MCF 10A (cell line): ENCODE data around the gene SVBP. TPM values are rescaled to one million over a fixed set of nuclear protein-coding genes. Genes with fewer than 3 reads are reported as not detected.

ENCODE experiments used
- BruUV-seq: library from RNA; stranded (reverse); fragments of 400-500 nt; replicated peaks from 2 replicates; lab custom pipeline; 2021; lab: Mats Ljungman, UMichigan
- CTCF ChIA-PET: fragments of 300-600 bp; sonication (Branson Sonifier 250); formaldehyde crosslinking; extraction: SDS; loops from one replicate; lab custom pipeline; 2021; ENCODE audit warnings: antibody characterized with exemption, inconsistent platforms; lab: Yijun Ruan, JAX
- POLR2A ChIA-PET: fragments of 300-600, 350-650 bp; sonication (Branson Sonifier 250); formaldehyde crosslinking; extraction: SDS; loops from one replicate; lab custom pipeline; 2020; ENCODE audit warnings: antibody characterized with exemption, inconsistent platforms; lab: Yijun Ruan, JAX
- DNase-seq: peaks from one replicate; pipeline ENCODE4 v3.0.0-alpha.2; 2018; ENCODE audit not compliant: unreplicated experiment
- H3K27ac Mint-ChIP-seq: one replicate; pipeline ENCODE4 v1.8.0; 2022; ENCODE audit warnings: mild to moderate bottlenecking, low read depth, mixed read lengths; ENCODE audit not compliant: unreplicated experiment
- H3K27me3 Mint-ChIP-seq: one replicate; pipeline ENCODE4 v1.8.0; 2022; ENCODE audit warnings: mixed read lengths; ENCODE audit not compliant: insufficient read depth, unreplicated experiment
- H3K36me3 Mint-ChIP-seq: one replicate; pipeline ENCODE4 v1.8.0; 2022; ENCODE audit warnings: mild to moderate bottlenecking, moderate library complexity, mixed read lengths; ENCODE audit not compliant: insufficient read depth, unreplicated experiment
- H3K4me1 Mint-ChIP-seq: one replicate; pipeline ENCODE4 v1.8.0; 2022; ENCODE audit warnings: mixed read lengths; ENCODE audit not compliant: insufficient read depth, unreplicated experiment
- H3K4me3 Mint-ChIP-seq: one replicate; pipeline ENCODE4 v1.8.0; 2022; ENCODE audit warnings: mild to moderate bottlenecking, moderate library complexity, mixed read lengths; ENCODE audit not compliant: unreplicated experiment
- H3K9me3 Mint-ChIP-seq: one replicate; pipeline ENCODE4 v1.8.0; 2022; ENCODE audit warnings: mixed read lengths; ENCODE audit not compliant: unreplicated experiment
- CTCF ChIP-seq: fragments of 200-600 bp; IDR thresholded peaks from one replicate; pipeline ENCODE4 v1.8.0; 2022; ENCODE audit warnings: antibody characterized with exemption, mild to moderate bottlenecking; ENCODE audit not compliant: unreplicated experiment
- intact Hi-C: fragments of 100-400 bp; cut with micrococcal nuclease; formaldehyde crosslinking; loops from 2 replicates; pipeline ENCODE4 v1.14.1; 2022
- total RNA-seq: library from RNA; stranded (reverse); gene quantifications from 2 replicates; pipeline ENCODE4 v1.2.3, GENCODE V29; 2022

Gene SVBP
- total RNA-seq, 1 experiment from 2014 or later, result 15.7 TPM

GRCh38 chr1:42757892-42758275 is 59.3 kb downstream of the SVBP start:
- H3K36me3 Mint-ChIP-seq, result peaks cover 79% of the 10 kb centered on the region
- intact Hi-C loops, result loop anchor here (2.0 to 10.0 kb wide), 2 partner anchors 179 to 413 kb away; no protein-coding TSS in a partner anchor
- POLR2A ChIA-PET, result interaction anchor here (1.0 to 3.0 kb wide), 3 partner anchors 9 to 89 kb away, joined by 3 to 12 read pairs (median 5); partner anchors contain the start of genes C1orf50, P3H1 and ZNF691

More at GRCh38 chr1:42757892-42758275, 59.3 kb downstream of the SVBP start:
- no peaks in the 10 kb centered on the region for H3K27me3 Mint-ChIP-seq
- H3K27ac Mint-ChIP-seq, result no peak overlapping the region
- DNase-seq, result no peak
- H3K4me3 Mint-ChIP-seq, result no peak overlapping the region
- BruUV-seq, result no TSS peak
- CTCF ChIA-PET, result interaction anchor here (0.6 to 4.2 kb wide), 13 partner anchors 9 to 1325 kb away, joined by 3 to 16 read pairs (median 3); partner anchors contain the start of genes C1orf50 and P3H1
- H3K4me1 Mint-ChIP-seq, result peaks cover 14% of the 10 kb centered on the region
- no peaks in the 10 kb centered on the region for H3K9me3 Mint-ChIP-seq
- no peak for TF ChIP-seq CTCF

Other genes starting within 250 kb of the SVBP start
- 52.4 and 55.9 TPM in 2 replicates for gene PPIH, start 159.0 kb downstream of the SVBP start, total RNA-seq
- gene YBX1, start 135.0 kb downstream of the SVBP start, total RNA-seq, result 1,134 and 1,200 TPM in 2 replicates
- not detected in 2 replicates for gene CLDN19, start 77.2 kb downstream of the SVBP start, total RNA-seq
- 36.1 and 57.2 TPM in 2 replicates for gene P3H1, start 50.4 kb downstream of the SVBP start, total RNA-seq
- gene C1orf50, start 50.1 kb downstream of the SVBP start, total RNA-seq, result 11.7 and 13.8 TPM in 2 replicates
- 0.17 TPM in 1 of 2 replicates, not detected in the other for gene TMEM269, start 32.4 kb downstream of the SVBP start, total RNA-seq
- gene ERMAP, start 275 bp downstream of the SVBP start, total RNA-seq, result 13.2 and 17.2 TPM in 2 replicates
- 8.4 and 9.5 TPM in 2 replicates for gene ZNF691, start 29.2 kb upstream of the SVBP start, total RNA-seq
- 87.5 and 95.0 TPM in 2 replicates for gene SLC2A1, start 141.5 kb upstream of the SVBP start, total RNA-seq